PC-9 (cell line): ENCODE data around the gene GRM8. TPM values are rescaled to one million over a fixed set of nuclear protein-coding genes. Genes with fewer than 3 reads are reported as not detected.

ENCODE experiments used
- BruUV-seq: library from RNA; stranded (reverse); fragments of 400-500 nt; replicated peaks from 2 replicates; lab custom pipeline; 2021; lab: Mats Ljungman, UMichigan
- CTCF ChIA-PET: fragments of 300-600 bp; sonication (Branson Sonifier 250); formaldehyde crosslinking; loops from one replicate; lab custom pipeline; 2022; ENCODE audit warnings: antibody characterized with exemption; lab: Charles Lee
- POLR2A ChIA-PET: fragments of 300-600 bp; sonication (Branson Sonifier 250); formaldehyde crosslinking; loops from one replicate; lab custom pipeline; 2022; ENCODE audit warnings: antibody characterized with exemption; ENCODE audit not compliant: unreplicated experiment; lab: Charles Lee
- DNase-seq, 2 experiments: peaks; one replicate each; pipeline versions ENCODE4 v3.0.0 to v3.0.0-alpha.2; 2015 to 2022; ENCODE audit warnings: mixed read lengths in 1 of 2
- H2AFZ ChIP-seq: fragments of 200-600 bp; sonication (generic); 2 replicates; pipeline ENCODE4 v1.8.1; 2017; ENCODE audit warnings: antibody characterized with exemption
- H3F3A ChIP-seq: fragments of 200-600 bp; sonication (generic); 2 replicates; pipeline ENCODE4 v1.8.1; 2017; ENCODE audit warnings: antibody characterized with exemption, mild to moderate bottlenecking, low read depth; ENCODE audit not compliant: insufficient read depth
- H3K27ac ChIP-seq: fragments of 200-600 bp; sonication (generic); 2 replicates; pipeline ENCODE4 v1.6.1; 2016; ENCODE audit warnings: mixed run types
- H3K27me3 ChIP-seq: fragments of 200-600 bp; sonication (generic); 2 replicates; pipeline ENCODE4 v1.6.1; 2016; ENCODE audit warnings: low read depth, mixed run types; ENCODE audit not compliant: insufficient read depth
- H3K36me3 ChIP-seq: fragments of 200-600 bp; sonication (generic); 2 replicates; pipeline ENCODE4 v1.6.1; 2016; ENCODE audit warnings: low read depth, mixed run types
- H3K4me1 ChIP-seq: fragments of 200-600 bp; sonication (generic); replicated peaks from 2 replicates; pipeline ENCODE4 v1.6.1; 2016; ENCODE audit warnings: mixed run types; ENCODE audit not compliant: insufficient read depth
- H3K4me2 ChIP-seq: fragments of 200-600 bp; sonication (generic); 2 replicates; pipeline ENCODE4 v1.6.1; 2017; ENCODE audit warnings: mixed run types
- H3K4me3 ChIP-seq: fragments of 200-600 bp; sonication (generic); 2 replicates; pipeline ENCODE4 v1.6.1; 2016; ENCODE audit warnings: mixed run types
- H3K79me2 ChIP-seq: fragments of 200-600 bp; sonication (generic); 2 replicates; pipeline ENCODE4 v1.6.1; 2017; ENCODE audit warnings: low read depth, mixed run types
- H3K9me2 ChIP-seq: fragments of 200-600 bp; sonication (generic); 2 replicates; pipeline ENCODE4 v1.8.1; 2017; ENCODE audit warnings: mild to moderate bottlenecking; ENCODE audit not compliant: insufficient read depth
- H3K9me3 ChIP-seq: fragments of 200-600 bp; sonication (generic); 2 replicates; pipeline ENCODE4 v1.8.1; 2016; ENCODE audit warnings: low read depth; ENCODE audit not compliant: insufficient read depth
- H4K20me1 ChIP-seq: fragments of 200-600 bp; sonication (generic); 2 replicates; pipeline ENCODE4 v1.8.1; 2017; ENCODE audit not compliant: insufficient read depth
- CTCF ChIP-seq: fragments of 200-600 bp; sonication (generic); conservative IDR thresholded peaks from 2 replicates; pipeline ENCODE4 v1.6.1; 2017; ENCODE audit warnings: mixed run types, antibody characterized with exemption, mild to moderate bottlenecking, moderate library complexity
- EZH2 ChIP-seq: fragments of 200-600 bp; sonication (generic); IDR thresholded peaks from 2 replicates; pipeline ENCODE4 v1.8.0; 2017; ENCODE audit warnings: antibody characterized with exemption, low read depth
- intact Hi-C: fragments of 100-400 bp; cut with micrococcal nuclease; formaldehyde crosslinking; loops from one replicate; pipeline ENCODE4 v1.10.0; 2022; ENCODE audit not compliant: unreplicated experiment
- total RNA-seq: library from RNA; stranded (reverse); gene quantifications from 2 replicates; pipeline ENCODE4 v1.2.3, GENCODE V29; 2021

Gene GRM8
- total RNA-seq, 1 experiment from 2014 or later, result not detected

- TF ChIP-seq EZH2 (no peak), CTCF (no peak)
These were observed 849.7 kb downstream of the GRM8 start for GRCh38 chr7:126403040-126403439.

GRCh38 chr7:126401918-126402317, 850.8 kb downstream of the GRM8 start:
- no peaks in the 10 kb centered on the region for H3K79me2 ChIP-seq
- DNase-seq, result no peak
- no peak overlapping the region for H3K4me2 ChIP-seq
- ChIA-PET CTCF (no interaction called here), POLR2A (no interaction called here)
- H3K36me3 ChIP-seq, result no peaks in the 10 kb centered on the region
- no peaks in the 10 kb centered on the region for H3K9me3 ChIP-seq
- H3F3A ChIP-seq, result no peaks in the 10 kb centered on the region
- H3K27ac ChIP-seq, result no peak overlapping the region
- H2AFZ ChIP-seq, result no peak overlapping the region
- intact Hi-C loops, result no loop called here
- H3K4me3 ChIP-seq, result no peak overlapping the region
- TF ChIP-seq EZH2, result no peak
- TF ChIP-seq CTCF, result no peak
- H3K27me3 ChIP-seq, result no peaks in the 10 kb centered on the region
- no peaks in the 10 kb centered on the region for H3K4me1 ChIP-seq
- peaks cover 6% of the 10 kb centered on the region; the same call in 1 of the 2 replicates for H3K9me2 ChIP-seq
- no TSS peak for BruUV-seq
- H4K20me1 ChIP-seq, result no peaks in the 10 kb centered on the region

More at GRCh38 chr7:126403040-126403439, 849.7 kb downstream of the GRM8 start:
- Histone ChIP-seq H3K9me3 (no peaks in the 10 kb centered on the region), H4K20me1 (no peaks in the 10 kb centered on the region), H3K4me2 (no peak overlapping the region), H3K27ac (no peak overlapping the region), H3K27me3 (no peaks in the 10 kb centered on the region), H3K79me2 (no peaks in the 10 kb centered on the region), H3K4me1 (no peaks in the 10 kb centered on the region), H3K4me3 (no peak overlapping the region), H2AFZ (no peak overlapping the region), H3F3A (no peaks in the 10 kb centered on the region), H3K9me2 (0 out of 2 replicates have a peak, but pooled peaks cover 3% of the 10 kb centered on the region), H3K36me3 (no peaks in the 10 kb centered on the region)
- DNase-seq, result no peak
- ChIA-PET CTCF (no interaction called here), POLR2A (no interaction called here)
- BruUV-seq, result no TSS peak
- intact Hi-C loops, result no loop called here

GRCh38 chr7:126398851-126399529, 853.8 kb downstream of the GRM8 start:
- H4K20me1 ChIP-seq, result no peaks in the 10 kb centered on the region
- H3K4me1 ChIP-seq, result no peaks in the 10 kb centered on the region
- no peaks in the 10 kb centered on the region for H3K27me3 ChIP-seq
- no peak overlapping the region for H3K4me2 ChIP-seq
- CTCF ChIA-PET, result no interaction called here
- H2AFZ ChIP-seq, result no peak overlapping the region
- TF ChIP-seq CTCF, result no peak
- TF ChIP-seq EZH2, result no peak
- H3K27ac ChIP-seq, result no peak overlapping the region
- H3K4me3 ChIP-seq, result no peak overlapping the region
- no peaks in the 10 kb centered on the region for H3K9me3 ChIP-seq
- H3K36me3 ChIP-seq, result no peaks in the 10 kb centered on the region
- intact Hi-C loops, result no loop called here
- POLR2A ChIA-PET, result no interaction called here
- BruUV-seq, result no TSS peak
- peaks cover 5% of the 10 kb centered on the region; the same call in 1 of the 2 replicates for H3K9me2 ChIP-seq
- DNase-seq, result no peak
- H3F3A ChIP-seq, result no peaks in the 10 kb centered on the region
- H3K79me2 ChIP-seq, result no peaks in the 10 kb centered on the region
